ENCODE results near the gene LIMS4.
"Not testable (repeated sequence)": the region's sequence is repeated elsewhere in the genome, so short reads cannot be mapped to it uniquely, and the experiment has no call there.

DNA sequence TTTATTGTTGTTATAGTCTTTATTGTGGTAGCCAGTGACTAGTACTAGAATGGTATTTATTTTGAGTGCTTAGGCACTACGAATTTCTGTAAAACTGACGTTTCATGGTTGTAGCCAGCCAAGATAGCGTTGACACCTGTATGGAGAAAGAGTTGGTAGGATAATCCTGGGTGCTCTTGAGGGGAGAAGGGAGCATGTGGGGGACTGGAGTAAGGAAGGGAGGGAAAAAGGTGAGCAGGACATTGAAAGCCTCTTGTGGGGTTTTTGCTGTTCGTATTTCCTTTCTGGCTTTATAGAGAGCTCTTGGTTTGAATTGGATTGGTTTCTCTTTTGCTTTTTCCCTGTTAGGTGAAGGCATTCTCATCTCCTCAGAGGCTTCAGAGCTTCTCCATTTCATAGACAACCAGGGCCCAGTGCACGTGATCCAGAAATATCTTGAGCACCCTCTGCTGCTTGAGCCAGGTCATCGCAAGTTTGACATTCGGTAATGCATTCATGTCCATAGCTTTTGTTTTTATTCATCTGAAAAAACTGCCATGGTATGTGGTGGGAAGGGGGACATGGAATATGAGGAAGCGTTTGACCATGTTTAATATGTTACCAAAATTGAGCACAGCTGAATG lies 27.2 kb upstream of the LIMS4 start:
- TF ChIP-seq CTCF, EP300, POLR2A (IDR thresholded peaks at IDR 0.05): not testable (repeated sequence)

All from upper lobe of left lung (tissue), 4 donors.